ENCODE data around the gene ELK4.

DNA sequence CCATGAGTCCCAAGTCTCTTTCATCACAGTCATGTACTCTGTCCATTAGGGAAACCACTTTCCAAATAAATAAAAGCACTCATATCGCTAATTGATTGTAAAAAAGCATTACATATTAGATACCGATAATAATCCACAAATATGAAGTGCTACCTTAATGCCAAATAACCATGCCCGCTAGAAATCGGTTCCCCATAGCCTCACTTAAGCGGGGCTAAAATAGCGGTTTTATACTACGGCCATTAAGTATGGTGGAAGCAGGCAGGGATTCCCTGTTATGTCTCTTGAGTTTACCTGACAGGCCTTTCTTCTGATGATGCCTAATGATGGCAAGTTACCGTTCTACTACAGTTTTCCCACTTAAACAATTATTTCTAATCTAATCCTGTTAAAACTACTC, 3.9 kb downstream of the ELK4 start:
- TF ChIP-seq, protein P1, sequence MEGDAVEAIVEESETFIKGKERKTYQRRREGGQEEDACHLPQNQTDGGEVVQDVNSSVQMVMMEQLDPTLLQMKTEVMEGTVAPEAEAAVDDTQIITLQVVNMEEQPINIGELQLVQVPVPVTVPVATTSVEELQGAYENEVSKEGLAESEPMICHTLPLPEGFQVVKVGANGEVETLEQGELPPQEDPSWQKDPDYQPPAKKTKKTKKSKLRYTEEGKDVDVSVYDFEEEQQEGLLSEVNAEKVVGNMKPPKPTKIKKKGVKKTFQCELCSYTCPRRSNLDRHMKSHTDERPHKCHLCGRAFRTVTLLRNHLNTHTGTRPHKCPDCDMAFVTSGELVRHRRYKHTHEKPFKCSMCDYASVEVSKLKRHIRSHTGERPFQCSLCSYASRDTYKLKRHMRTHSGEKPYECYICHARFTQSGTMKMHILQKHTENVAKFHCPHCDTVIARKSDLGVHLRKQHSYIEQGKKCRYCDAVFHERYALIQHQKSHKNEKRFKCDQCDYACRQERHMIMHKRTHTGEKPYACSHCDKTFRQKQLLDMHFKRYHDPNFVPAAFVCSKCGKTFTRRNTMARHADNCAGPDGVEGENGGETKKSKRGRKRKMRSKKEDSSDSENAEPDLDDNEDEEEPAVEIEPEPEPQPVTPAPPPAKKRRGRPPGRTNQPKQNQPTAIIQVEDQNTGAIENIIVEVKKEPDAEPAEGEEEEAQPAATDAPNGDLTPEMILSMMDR (IDR thresholded peaks at IDR 0.05), result no peak
- no peak for TF ChIP-seq POLR2AphosphoS5 (IDR thresholded peaks at IDR 0.05)
- no peak for TF ChIP-seq POLR2A (IDR thresholded peaks at IDR 0.05)
